Lung (tissue), 12 donors: Measurements from ENCODE around the gene ZSCAN20. TPM values are rescaled to one million over a fixed set of nuclear protein-coding genes. Genes with fewer than 3 reads are reported as not detected.

ENCODE experiments used
- ATAC-seq: fragments of 200-7000 bp; cut with Tn5 transposase; one replicate; pipeline ENCODE4 v1.9.1; 2020; ENCODE audit warnings: moderate number of reproducible peaks; ENCODE audit not compliant: insufficient read depth, low FRiP score
- DNase-seq, 3 donors: peaks; one replicate each; pipeline ENCODE4 v3.0.0-alpha.2; 2013 to 2017
- H3K27ac ChIP-seq, 2 donors: one replicate each; pipeline ENCODE4 v1.5.1; 2013; ENCODE audit warnings: mild to moderate bottlenecking in 2 of 2, moderate library complexity in 2 of 2, control low read depth in 1 of 2, inconsistent platforms in 1 of 2, low read depth in 1 of 2, low read length in 1 of 2
- H3K27me3 ChIP-seq, 3 donors: one replicate each; pipeline ENCODE4 v1.5.1; 2013; ENCODE audit warnings: low read length in 2 of 3; ENCODE audit not compliant: control insufficient read depth in 3 of 3, insufficient read depth in 3 of 3
- H3K36me3 ChIP-seq, 4 donors: one replicate each; pipeline ENCODE4 v1.5.1; 2013; ENCODE audit warnings: low read length in 4 of 4, mild to moderate bottlenecking in 1 of 4, moderate library complexity in 1 of 4; ENCODE audit not compliant: control insufficient read depth in 4 of 4, insufficient read depth in 4 of 4
- H3K4me1 ChIP-seq, 5 donors: one replicate each; pipeline ENCODE4 v1.5.1; 2013; ENCODE audit warnings: low read length in 5 of 5, mild to moderate bottlenecking in 2 of 5, moderate library complexity in 1 of 5; ENCODE audit not compliant: control insufficient read depth in 5 of 5, insufficient read depth in 5 of 5
- H3K4me3 ChIP-seq: one replicate; pipeline ENCODE4 v1.5.1; 2013; ENCODE audit warnings: mild to moderate bottlenecking, control low read depth, moderate library complexity
- H3K9ac ChIP-seq, 2 donors: one replicate each; pipeline ENCODE4 v1.5.1; 2013; ENCODE audit warnings: low read length in 2 of 2, control low read depth in 1 of 2; ENCODE audit not compliant: insufficient read depth in 1 of 2
- H3K9me3 ChIP-seq, 4 donors: one replicate each; pipeline ENCODE4 v1.5.1; 2013; ENCODE audit warnings: low read length in 3 of 4, mild to moderate bottlenecking in 1 of 4, moderate library complexity in 1 of 4; ENCODE audit not compliant: control insufficient read depth in 4 of 4, insufficient read depth in 3 of 4
- WGBS, 2 donors: extraction: QIAGEN DNeasy Blood & Tissue Kit; methylation state at CpG; one replicate each; pipeline ENCODE4 v1.1.7; 2013; 5-methylcytosine and 5-hydroxymethylcytosine counted together
- polyA plus RNA-seq, 2 donors: library from polyadenylated mRNA; stranded (reverse); fragments of 200-250 nt; gene quantifications; one replicate each; pipeline ENCODE4 v1.2.1, GENCODE V29; 2013
- total RNA-seq, 2 donors: library from RNA; depleted of rRNA in 1 of 2; stranded (reverse); fragments of >200 nt in 1 of 2; gene quantifications; one replicate each; pipeline ENCODE4 v1.2.1, GENCODE V29; 2014 to 2021
- TF ChIP-seq, protein P1 (sequence below): IDR thresholded peaks from 2 replicates; pipeline ENCODE4 v1.5.1; 2012; ENCODE audit warnings: mild to moderate bottlenecking; ENCODE audit errors: control extremely low read depth, extremely low read depth
- donor health status: control.
- donor health status: control.
- donor health status: Bipolar disorder and iron deficiency.
- donor health status: healthy.
- donor health status: DM: yes; HTN: yes; CAD: no.

Gene ZSCAN20
- total and polyA plus RNA-seq, 4 donors, result 0.67 to 5.7 (median 3.2) TPM

DNA sequence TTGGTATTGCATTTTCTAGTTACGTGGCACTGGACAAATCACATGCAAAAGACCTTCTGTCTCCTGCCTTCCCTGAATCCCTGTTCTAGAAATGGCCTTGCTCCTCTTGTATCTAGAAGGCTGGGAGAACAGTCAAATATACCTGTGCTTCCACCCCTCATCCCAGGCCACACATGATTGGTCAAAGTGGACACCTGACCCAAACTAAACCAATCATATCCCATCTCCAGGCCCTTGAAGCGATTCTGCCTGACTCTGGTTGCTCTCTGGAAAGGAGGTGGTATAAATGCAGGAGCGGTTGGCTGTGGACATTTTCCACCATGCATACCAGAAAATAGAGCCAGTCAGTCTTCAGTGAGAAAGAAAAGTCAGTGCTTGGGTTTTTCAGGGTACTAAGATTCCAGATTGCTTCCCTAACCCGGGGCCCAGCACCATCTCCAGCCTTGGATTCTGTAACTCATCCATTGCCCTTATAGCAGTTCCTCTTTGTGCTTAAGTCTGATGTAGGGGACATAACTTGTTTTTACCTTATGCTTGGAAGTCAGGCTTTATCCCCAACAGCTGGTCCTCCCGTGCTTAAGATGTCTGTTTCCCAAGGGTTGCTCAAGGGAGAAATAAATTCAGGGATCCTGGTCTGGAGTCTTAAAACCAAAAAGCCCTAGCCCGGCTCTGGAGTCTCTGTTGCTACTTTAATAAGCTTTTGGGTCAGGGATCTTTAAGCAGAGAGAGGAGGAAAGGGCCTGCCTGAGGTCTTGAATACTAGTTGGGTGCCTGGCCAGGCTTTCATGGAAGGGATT lies 33.9 kb upstream of the ZSCAN20 start:
- ATAC-seq (no peak), DNase-seq (no peak)
- Histone ChIP-seq H3K27me3 (no peaks in the 10 kb centered on the region), H3K27ac (no peak overlapping the region), H3K4me1 (peaks cover 0 to 16% (median 8%) of the 10 kb centered on the region in 5 donors), H3K9me3 (peaks cover 0 to 2% (median 0%) of the 10 kb centered on the region in 4 donors), H3K4me3 (no peak overlapping the region), H3K36me3 (no peaks in the 10 kb centered on the region), H3K9ac (no peak overlapping the region)
- TF ChIP-seq, protein P1, sequence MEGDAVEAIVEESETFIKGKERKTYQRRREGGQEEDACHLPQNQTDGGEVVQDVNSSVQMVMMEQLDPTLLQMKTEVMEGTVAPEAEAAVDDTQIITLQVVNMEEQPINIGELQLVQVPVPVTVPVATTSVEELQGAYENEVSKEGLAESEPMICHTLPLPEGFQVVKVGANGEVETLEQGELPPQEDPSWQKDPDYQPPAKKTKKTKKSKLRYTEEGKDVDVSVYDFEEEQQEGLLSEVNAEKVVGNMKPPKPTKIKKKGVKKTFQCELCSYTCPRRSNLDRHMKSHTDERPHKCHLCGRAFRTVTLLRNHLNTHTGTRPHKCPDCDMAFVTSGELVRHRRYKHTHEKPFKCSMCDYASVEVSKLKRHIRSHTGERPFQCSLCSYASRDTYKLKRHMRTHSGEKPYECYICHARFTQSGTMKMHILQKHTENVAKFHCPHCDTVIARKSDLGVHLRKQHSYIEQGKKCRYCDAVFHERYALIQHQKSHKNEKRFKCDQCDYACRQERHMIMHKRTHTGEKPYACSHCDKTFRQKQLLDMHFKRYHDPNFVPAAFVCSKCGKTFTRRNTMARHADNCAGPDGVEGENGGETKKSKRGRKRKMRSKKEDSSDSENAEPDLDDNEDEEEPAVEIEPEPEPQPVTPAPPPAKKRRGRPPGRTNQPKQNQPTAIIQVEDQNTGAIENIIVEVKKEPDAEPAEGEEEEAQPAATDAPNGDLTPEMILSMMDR, result no peak
- WGBS, 2 donors, result 85 to 92% methylated on average over 6 of the region's 6 CpGs

DNA sequence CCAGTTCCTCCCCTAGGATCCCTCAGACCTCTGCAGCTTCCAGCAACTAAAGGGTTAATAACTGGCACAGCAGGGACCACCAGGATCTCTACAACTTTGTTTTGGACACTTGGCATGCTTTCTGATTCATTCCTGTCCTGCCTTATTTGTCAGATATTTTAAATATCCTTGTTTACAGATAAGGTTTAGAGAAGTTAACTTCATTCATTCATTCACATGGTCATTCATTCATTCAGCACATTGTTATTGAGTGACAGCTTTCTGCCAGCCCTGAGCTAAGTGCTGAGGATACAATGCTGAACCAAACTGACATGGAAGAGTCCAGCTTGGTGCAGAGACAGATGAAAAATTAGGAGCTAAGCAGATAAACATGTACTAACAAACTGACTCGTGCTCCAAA lies 32.8 kb upstream of the ZSCAN20 start:
- 31 to 64% methylated on average over 1 of the region's 1 CpG for WGBS, 2 donors
- no peak for ATAC-seq
- no peak overlapping the region for H3K9ac ChIP-seq
- H3K36me3 ChIP-seq, result no peaks in the 10 kb centered on the region
- H3K27ac ChIP-seq, result no peak overlapping the region
- peaks cover 0 to 3% (median 0%) of the 10 kb centered on the region in 4 donors for H3K9me3 ChIP-seq
- H3K4me1 ChIP-seq, result peaks cover 0 to 10% (median 8%) of the 10 kb centered on the region in 5 donors
- no peak overlapping the region for H3K4me3 ChIP-seq
- H3K27me3 ChIP-seq, result no peaks in the 10 kb centered on the region
- peak in 2 of 3 donors; percentile 7 to 24 for DNase-seq
- TF ChIP-seq, protein P1, result no peak

DNA sequence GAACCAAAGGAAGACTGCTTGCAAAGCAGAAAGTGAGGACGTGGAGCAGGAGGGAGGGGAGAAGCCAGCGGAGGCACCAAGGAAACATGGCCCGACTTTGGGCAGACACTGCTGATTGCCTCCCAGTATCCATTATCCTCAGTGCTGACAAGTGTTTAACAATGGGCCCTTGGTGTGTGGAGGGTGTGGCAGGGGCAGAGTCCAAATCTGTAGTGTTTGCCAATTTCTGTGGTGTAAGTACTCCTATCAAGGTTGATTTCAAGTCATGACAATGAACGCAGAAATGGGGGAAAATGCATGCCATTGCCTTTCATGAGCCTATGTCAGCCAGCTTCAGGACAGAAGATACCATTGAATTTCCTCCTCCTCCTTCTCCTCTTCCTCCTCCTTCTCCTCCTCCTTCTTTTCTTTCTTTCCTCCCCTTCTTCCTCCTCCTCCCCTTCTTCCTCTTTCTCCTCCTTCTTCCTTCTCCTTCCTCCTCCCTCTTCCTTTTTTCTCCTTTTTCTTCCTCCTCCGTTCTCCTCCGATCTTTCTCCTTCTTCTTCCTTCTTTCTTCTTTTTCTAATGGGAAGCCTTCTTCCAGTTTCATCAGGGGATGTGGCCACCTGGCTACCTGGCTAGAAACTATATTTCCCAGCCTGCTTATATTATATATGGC lies 31.2 kb upstream of the ZSCAN20 start:
- Histone ChIP-seq H3K4me1 (peaks cover 0 to 8% (median 8%) of the 10 kb centered on the region in 5 donors), H3K9ac (no peak overlapping the region), H3K27ac (no peak overlapping the region), H3K27me3 (no peaks in the 10 kb centered on the region), H3K36me3 (no peaks in the 10 kb centered on the region), H3K9me3 (peaks cover 0 to 3% (median 0%) of the 10 kb centered on the region in 4 donors), H3K4me3 (no peak overlapping the region)
- ATAC-seq (no peak), DNase-seq (no peak)
- TF ChIP-seq, protein P1, result no peak
- WGBS, 2 donors, result 70 to 76% methylated on average over 6 of the region's 6 CpGs
